ENCODE results near the gene PPP1R16B.
"Not testable (repeated sequence)": the region's sequence is repeated elsewhere in the genome, so short reads cannot be mapped to it uniquely, and the experiment has no call there.

The PPP1R16B gene

DNA sequence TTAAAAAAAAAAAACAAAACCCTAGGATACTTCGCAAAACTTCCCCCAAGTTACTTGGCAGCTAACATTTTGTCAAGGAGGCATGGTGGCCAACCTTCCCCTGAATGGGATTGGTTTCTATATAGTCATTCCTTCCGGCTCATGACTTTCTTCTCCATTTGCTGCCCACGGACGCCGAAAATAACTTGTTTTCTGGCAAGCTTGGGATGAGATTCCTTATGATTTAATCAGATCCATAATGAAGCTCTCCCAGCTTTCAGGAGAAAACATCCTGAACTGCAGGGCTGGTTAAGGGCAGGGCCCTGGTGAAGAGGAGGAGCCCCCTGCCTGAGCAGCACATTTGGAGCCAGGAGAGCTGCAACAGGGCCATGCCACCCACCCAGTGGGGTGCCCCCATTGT is 49.9 kb downstream of the PPP1R16B start:
- DNase-seq: no peak

GRCh38 chr20:38856570-38856969 is 51.1 kb downstream of the PPP1R16B start:
- no peak for DNase-seq

DNA sequence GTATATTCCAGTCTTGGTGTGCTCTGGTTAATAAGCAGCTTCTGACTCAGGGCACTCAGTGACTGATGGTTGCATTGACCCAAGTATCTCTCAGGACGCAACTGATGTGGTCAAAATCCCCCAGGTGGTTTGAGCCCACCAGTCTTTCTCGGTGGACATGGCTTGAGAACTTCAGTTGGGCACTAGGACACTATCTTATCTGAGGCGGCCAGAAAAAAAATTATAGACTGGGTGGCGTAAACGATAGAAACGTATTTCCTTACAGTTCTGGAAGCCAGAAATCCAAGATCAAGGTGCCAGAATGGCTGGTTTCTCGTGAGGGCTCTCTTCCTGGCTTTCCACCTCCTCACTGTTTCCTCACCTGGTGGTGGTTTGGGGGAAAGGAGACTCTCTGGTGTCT is 52.2 kb downstream of the PPP1R16B start:
- no peak for DNase-seq

- no peak for DNase-seq
Measured at GRCh38 chr20:38859070-38859690, 53.7 kb downstream of the PPP1R16B start.

GRCh38 chr20:38859857-38860256 is 54.4 kb downstream of the PPP1R16B start:
- DNase-seq: not testable (repeated sequence)

DNA sequence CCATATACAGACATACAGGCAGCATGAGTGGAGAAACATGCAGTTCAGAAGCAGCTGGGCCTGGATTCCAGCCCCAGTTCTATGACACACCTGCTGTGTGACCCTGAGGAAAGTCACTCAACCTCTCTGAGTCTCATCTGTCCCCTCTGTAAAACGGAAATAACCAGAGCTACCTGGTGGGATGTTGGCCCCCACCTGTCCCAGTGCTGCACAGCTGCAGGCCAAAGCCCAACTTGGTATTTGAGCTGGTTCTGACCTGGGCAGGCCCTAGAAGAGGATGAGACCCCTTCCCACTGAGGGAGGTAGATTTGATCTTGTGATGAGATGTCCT is 55.5 kb downstream of the PPP1R16B start:
- DNase-seq: no peak

DNA sequence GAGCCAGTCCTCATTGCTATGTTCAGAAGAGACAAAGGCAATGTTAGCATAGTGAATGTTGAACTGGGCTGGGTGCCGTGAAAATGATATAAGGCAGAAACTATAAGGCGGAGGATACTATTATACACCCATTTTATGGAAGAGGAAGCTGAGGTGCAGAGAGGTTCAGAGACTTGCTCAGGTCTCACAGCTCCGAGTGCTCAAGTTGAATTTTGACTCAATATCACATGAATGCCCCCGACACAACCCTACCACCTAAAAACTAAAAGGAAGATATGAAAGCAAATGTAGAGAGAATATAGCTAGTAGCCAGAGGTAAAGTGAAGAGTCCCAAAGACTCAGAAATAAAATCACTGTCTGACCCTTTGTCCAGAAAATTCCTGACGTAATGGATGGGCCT is 56.7 kb downstream of the PPP1R16B start:
- DNase-seq: no peak

GRCh38 chr20:38863024-38863851 is 57.7 kb downstream of the PPP1R16B start:
- DNase-seq: no peak

GRCh38 chr20:38864662-38865061 is 59.2 kb downstream of the PPP1R16B start:
- no peak for DNase-seq

GRCh38 chr20:38866265-38867061 is 61.0 kb downstream of the PPP1R16B start:
- DNase-seq: no peak

DNA sequence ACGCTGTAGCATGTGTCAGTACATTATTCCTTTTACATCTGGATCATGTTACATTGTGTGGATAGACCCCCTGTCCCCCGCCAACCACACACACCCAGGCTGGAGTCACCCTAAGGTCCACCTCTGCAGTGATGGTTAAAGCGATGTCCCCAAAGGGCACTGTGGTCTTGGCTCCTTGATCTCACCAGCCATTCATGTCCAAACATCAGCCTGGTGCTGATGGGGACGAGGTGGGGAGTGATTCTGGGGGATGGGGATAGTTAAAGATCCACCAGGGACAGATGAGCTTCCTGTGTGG is 61.5 kb downstream of the PPP1R16B start:
- no peak for DNase-seq

- no peak for DNase-seq
Measured at GRCh38 chr20:38870733-38871559, 65.4 kb downstream of the PPP1R16B start.

DNA sequence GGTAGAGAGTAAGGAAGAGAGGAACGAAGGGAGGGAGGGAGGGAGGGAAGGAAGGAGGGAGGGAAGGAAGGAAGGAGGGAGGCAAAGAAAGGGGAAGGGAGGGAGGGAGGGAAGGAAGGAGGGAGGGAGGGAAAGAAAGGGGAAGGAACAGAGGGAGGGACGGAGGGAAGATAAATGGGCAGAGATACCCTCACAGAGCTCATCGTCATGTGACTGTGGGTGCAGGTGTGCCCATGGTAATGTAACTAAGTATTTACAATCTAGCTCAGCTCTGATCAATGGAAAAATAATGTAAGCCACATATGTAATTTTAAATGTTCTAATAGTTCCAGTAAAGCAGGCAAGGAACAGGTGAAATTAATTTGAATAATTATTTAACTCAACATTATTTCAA is 66.1 kb downstream of the PPP1R16B start:
- no peak for DNase-seq

DNA sequence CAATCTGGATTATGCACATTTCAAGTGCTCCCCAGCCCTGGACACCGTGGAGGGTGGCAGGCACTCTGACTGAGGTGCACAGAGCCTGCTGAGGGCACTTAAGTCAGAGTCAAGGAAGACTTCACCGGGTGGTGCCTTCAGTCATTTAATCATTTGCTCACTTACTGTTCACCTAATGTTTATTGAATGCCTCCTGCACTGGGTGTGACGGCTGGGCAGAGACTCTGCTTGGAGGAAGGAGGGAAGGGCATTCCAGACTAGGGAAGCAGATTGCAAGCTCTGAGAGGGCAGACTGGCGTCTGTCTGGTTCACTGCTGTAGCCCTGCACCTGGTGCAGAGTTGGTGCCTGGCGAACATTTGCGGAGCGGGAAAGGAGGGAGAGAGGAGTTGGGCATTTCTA is 66.5 kb downstream of the PPP1R16B start:
- DNase-seq: no peak

GRCh38 chr20:38872491-38873049 is 67.1 kb downstream of the PPP1R16B start:
- DNase-seq: no peak

DNA sequence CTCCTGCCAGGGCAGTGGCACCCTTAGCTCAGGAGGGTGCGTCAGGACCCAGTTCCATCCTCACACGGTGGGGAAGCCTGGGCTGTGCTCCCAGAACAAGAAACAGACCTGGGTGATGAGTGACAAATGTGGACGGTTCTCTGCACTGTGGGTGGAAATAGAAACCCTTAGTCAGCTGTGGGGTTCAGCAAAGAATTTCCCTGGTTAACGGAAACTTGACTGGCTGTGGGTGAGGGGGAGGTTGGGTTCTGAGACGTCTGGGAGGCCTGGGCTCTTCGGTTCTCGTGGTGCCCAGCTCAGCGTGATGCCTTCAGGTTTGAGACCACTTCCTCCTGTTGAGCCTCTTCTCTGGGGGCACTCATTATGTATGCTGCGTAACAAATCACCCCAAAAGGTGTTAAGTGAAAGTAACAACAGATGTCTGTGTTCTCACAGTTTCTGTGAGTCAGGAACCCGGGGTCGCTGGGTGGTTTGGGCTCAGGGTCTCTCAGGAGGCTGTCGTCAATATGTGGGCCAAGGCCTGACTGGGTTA is 67.6 kb downstream of the PPP1R16B start:
- DNase-seq: no peak

- no peak for DNase-seq
Measured at GRCh38 chr20:38874460-38875174, 69.1 kb downstream of the PPP1R16B start.

GRCh38 chr20:38875175-38875993 is 69.9 kb downstream of the PPP1R16B start:
- no peak for DNase-seq

GRCh38 chr20:38877483-38877882 is 72.0 kb downstream of the PPP1R16B start:
- DNase-seq: no peak

DNA sequence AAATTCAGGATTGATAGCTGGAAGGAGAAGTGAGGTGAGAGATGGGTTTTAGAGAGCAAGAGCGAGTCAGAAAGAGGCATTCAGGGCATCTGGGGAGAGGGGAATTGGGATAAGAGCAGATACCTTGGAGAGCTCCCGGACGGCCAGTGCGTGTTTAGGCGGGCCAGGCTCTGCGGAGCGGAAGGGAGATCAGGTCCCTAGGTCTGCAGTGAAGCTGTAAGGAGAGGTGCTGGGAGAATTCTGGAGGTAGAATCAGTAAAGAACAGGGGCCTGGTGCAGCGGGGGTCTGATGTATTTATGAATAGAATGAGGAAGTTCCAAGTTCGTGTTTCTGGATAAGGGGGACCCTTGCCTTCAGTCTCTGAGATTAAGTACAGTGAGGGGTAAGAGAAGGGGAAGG is 73.4 kb downstream of the PPP1R16B start:
- DNase-seq: no peak

Data from NCI-H1417 treated with DMSO at 0.1 percent for 48 hours (cell line).